Measurements from ENCODE around the gene AGK. TPM values are rescaled to one million over a fixed set of nuclear protein-coding genes. Genes with fewer than 3 reads are reported as not detected.

AGK gene
- total RNA-seq, 1 experiment from 2014 or later = 32.2 TPM

GRCh38 chr7:141567432-141567831, 16.2 kb downstream of the AGK start (continued):
- TF ChIP-seq ZSCAN18 (CRISPR knock-in tag; IDR thresholded peaks at IDR 0.05) = no peak

GRCh38 chr7:141568227-141568626, 17.0 kb downstream of the AGK start:
- ChIA-PET POLR2A (no interaction called here), CTCF (no interaction called here)
- peaks cover 26% of the 10 kb centered on the region for H3K4me1 Mint-ChIP-seq
- no peaks in the 10 kb centered on the region for H3K27me3 Mint-ChIP-seq (ENCODE audit: low read depth)
- H3K4me3 Mint-ChIP-seq = no peak overlapping the region
- no peak overlapping the region for H3K27ac Mint-ChIP-seq
- no peak for DNase-seq (ENCODE audit: low spot score)
- no peak for TF ChIP-seq EMX1 (CRISPR knock-in tag; IDR thresholded peaks at IDR 0.05)
- TF ChIP-seq TEAD4 (CRISPR knock-in tag; IDR thresholded peaks at IDR 0.05) = no peak
- no peak for TF ChIP-seq ARID4B (CRISPR knock-in tag; IDR thresholded peaks at IDR 0.05; ENCODE audit: borderline replicate concordance)
- no peak for TF ChIP-seq FOXJ3 (CRISPR knock-in tag; IDR thresholded peaks at IDR 0.05; ENCODE audit: borderline replicate concordance)
- TF ChIP-seq ESRRA (CRISPR knock-in tag; IDR thresholded peaks at IDR 0.05; ENCODE audit: borderline replicate concordance) = no peak
- TF ChIP-seq NR2C2 (CRISPR knock-in tag; IDR thresholded peaks at IDR 0.05) = no peak
- no peak for TF ChIP-seq OVOL2 (CRISPR knock-in tag; IDR thresholded peaks at IDR 0.05; ENCODE audit: borderline replicate concordance)
- TF ChIP-seq ETV6 (CRISPR knock-in tag; IDR thresholded peaks at IDR 0.05) = no peak
- TF ChIP-seq TP53 (CRISPR knock-in tag; IDR thresholded peaks at IDR 0.05) = no peak
- TF ChIP-seq STAT6 (CRISPR knock-in tag; conservative IDR thresholded peaks at IDR 0.05; ENCODE audit: low read depth) = no peak
- no peak for TF ChIP-seq SP1 (CRISPR knock-in tag; conservative IDR thresholded peaks at IDR 0.05)
- no peak for TF ChIP-seq SMAD3 (CRISPR knock-in tag; IDR thresholded peaks at IDR 0.05; ENCODE audit: borderline replicate concordance)
- no peak for TF ChIP-seq ZNF138 (CRISPR knock-in tag; conservative IDR thresholded peaks at IDR 0.05)
- TF ChIP-seq JUN (CRISPR knock-in tag; IDR thresholded peaks at IDR 0.05) = no peak
- TF ChIP-seq ZMAT4 (CRISPR knock-in tag; IDR thresholded peaks at IDR 0.05) = no peak
- TF ChIP-seq NFE2L1 (CRISPR knock-in tag; IDR thresholded peaks at IDR 0.05) = no peak
- no peak for TF ChIP-seq ZSCAN18 (CRISPR knock-in tag; IDR thresholded peaks at IDR 0.05)
- no peak for TF ChIP-seq FOXK1 (CRISPR knock-in tag; IDR thresholded peaks at IDR 0.05)
- TF ChIP-seq MLX (CRISPR knock-in tag; IDR thresholded peaks at IDR 0.05) = no peak
- no peaks in the 10 kb centered on the region for H3K9me3 Mint-ChIP-seq
- peaks cover 15% of the 10 kb centered on the region for H3K36me3 Mint-ChIP-seq
- ATAC-seq = no peak
